Colon (tissue), 2 donors: Measurements from ENCODE around the gene CAMTA1.
"Not testable (repeated sequence)": the region's sequence is repeated elsewhere in the genome, so short reads cannot be mapped to it uniquely, and the experiment has no call there.

Source experiments
- FAIRE-seq: peaks from 2 replicates; lab custom pipeline; 2012; peaks lifted over from hg19 to GRCh38; lab: Jason Lieb, UNC
- donor health status: control.
- donor health status: control.

The CAMTA1 gene

DNA sequence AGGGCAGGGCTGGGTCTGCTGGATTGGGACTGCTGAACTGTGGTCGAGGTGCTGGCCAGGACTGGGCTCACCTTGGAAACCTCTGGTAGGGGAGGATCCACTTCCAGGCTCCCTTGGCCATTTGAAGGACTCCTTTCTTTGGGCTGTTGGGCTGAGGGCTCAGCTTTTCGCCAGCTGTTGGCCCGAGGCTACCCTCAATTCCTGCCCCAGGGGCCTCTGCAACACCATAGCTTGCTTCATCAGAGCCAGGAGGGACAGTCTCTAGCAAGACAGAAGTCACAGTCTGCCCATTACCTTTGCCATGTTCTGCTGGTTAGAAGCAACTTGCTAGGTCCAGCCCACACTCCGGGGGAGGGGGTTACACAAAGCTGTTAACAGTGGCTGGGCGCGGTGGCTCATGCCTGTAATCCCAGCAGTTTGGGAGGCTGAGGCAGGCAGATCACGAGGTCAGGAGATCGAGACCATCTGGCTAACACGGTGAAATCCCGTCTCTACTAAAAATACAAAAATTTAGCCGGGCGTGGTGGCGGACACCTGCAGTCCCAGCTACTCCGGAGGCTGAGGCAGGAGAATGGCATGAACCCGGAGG is 25.0 kb downstream of the CAMTA1 start:
- FAIRE-seq: not testable (repeated sequence)

DNA sequence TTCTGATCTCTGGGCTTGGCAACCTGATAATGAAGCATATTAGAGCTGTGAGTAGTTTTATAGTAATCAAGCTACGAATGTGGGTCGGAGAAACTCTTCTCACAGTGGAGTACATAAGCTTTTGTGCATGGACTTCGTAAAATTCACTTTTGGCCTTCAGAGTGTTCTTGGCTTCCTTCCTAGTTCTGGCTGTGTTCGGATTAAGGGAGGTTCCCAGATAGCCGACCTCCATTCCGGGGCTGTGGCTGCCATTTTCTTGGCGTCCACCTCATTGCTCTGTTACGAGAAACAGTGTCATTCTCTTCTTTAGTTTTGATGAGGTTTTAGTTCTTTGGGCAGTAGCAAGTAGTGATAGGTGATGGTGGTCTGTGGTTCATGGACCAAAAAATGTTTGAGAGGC is 26.3 kb downstream of the CAMTA1 start:
- no peak for FAIRE-seq

DNA sequence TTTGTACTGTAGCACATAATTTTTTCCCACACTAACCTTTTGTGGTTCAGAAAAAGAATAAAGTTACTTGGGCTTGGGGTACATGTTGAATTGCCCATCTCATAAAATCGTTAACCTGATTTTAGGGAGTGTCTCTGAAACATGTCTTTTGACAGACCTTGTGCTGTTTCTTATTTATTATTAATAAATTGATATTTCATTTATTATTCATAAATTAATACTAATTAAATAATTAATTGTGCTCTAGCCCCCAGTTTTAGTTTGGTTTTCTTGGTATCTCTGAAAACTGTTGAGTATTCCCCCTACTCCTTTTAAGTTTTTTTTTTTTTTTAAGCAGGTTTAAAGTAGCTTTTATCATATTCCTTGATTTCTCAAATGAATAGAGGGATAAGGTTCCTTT is 27.9 kb downstream of the CAMTA1 start:
- FAIRE-seq: no peak

DNA sequence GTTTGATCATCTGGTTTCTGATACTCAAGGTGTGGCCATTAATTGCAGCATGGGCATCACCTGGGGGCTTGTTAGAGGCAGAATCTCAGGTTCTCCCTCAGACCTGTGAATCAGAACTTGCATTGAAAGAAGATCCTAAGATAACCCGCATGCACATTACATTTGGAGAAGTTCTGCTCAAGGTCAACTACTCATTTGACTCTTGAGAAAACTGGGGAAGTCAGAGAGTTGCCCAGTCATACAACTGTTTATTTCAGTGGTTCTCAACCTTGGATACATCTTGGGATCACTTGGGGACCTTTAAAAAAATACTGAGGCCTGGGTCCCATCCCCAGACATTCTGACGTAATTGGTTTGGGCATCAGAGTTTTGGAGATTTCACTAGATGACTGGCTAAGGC is 30.5 kb downstream of the CAMTA1 start:
- no peak for FAIRE-seq

DNA sequence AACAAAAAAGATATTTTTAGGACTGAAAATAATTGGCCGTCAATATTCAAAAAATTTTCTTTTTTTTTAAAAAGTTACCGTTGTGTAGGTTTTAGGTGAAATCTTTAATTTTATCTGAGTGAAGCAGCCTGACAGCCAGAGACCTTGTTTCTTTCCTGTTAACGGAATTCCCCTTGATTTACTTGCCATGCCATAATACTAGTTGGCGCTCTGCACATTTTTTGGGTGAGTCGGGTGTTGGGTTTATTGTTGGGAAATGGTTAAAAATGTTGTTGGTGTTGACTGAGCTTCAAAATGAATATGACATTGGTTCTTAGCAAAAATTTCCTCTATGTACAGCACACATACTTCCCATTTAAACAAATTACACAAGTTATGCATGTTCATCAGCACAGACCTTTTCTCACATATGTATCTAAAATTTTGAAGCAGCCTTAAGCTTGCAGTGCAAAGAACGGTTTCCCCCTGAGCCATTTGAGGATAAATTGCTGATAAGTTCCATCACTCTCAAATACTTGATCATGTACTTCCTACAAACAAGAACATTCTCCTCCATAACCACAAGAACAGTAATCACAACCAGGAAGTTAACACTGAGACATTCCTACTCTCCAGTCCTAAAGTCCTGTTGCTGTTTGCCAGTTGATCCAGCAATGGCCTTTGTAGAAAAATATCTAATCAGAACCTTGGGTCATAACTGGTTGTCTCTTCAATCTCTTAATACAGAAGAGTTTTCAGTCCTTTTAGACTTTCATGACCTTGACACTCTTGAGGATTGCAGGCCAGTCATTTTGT is 34.2 kb downstream of the CAMTA1 start:
- no peak for FAIRE-seq

DNA sequence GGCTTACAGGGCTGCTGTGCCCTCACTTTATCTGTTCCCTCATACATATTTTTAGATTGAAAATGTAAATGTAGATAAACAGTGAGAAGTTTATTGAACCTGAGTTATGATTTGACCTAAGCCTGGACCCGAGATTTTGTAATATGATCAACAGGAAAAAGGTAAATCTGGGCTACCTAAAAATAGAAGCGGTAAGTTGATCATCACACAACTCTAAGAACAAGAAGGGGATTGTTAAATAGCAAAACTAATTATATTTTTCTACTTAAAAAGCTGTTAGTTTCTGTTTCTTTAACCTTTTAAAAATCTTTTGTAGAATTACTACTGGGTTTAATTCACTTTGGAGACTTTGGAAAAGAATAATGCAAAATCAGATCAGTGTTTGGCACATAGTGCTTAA is 35.6 kb downstream of the CAMTA1 start:
- no peak for FAIRE-seq

DNA sequence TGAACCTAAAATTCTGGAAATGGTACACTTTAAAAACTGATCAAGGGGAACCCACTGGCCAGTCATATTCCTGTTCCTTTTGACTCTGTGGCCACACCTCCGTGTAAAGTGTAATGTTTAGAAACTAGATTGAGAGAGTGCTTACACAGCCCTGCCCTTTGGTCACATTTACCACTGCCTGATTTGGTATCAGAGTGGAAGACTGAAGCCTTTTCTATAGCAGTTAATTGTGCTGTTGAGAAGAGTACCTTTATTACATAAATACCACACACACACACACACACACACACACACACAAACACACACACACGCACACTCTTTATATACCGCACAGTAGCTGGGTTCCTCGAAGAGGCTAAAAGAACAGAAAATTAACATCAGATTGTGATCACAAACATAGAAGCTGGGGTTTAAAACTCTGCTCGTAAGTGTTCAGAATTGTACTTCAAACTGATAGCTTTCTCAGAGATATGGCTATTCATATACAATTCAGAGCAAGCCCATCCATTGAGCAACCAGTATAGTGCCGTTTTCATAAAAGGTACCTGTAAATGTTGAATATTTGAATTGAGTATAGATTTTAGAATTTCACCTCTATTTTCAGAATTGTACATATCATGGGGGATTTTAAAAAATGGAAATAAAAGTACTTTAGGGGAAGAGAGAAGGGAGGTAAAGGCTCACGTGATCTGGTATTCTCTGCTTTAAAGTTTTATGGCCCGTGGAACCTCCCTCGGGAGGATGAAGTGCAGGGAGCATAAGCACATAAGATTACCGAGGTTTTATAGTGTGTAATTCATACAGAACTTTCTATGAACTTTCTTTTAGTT is 37.5 kb downstream of the CAMTA1 start:
- peak; percentile 14 for FAIRE-seq

DNA sequence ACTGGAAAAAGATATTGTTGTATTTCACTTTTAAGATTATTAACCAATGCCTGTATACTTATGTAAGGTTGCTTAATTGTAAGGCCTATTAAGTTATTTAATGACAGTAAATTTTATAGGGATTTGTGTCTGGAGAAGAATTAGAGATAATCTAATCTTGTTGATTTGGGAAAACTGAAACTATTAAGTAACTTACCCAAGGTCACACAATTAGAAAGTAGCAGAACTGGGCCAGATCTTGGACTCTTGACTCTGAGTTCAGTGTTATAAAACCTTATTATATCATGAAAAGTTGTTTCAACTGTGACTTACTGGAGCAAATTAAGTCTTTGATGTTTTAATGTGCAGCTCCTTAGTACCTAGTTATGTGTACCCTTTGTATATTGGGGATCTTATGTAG is 38.5 kb downstream of the CAMTA1 start:
- FAIRE-seq: no peak

DNA sequence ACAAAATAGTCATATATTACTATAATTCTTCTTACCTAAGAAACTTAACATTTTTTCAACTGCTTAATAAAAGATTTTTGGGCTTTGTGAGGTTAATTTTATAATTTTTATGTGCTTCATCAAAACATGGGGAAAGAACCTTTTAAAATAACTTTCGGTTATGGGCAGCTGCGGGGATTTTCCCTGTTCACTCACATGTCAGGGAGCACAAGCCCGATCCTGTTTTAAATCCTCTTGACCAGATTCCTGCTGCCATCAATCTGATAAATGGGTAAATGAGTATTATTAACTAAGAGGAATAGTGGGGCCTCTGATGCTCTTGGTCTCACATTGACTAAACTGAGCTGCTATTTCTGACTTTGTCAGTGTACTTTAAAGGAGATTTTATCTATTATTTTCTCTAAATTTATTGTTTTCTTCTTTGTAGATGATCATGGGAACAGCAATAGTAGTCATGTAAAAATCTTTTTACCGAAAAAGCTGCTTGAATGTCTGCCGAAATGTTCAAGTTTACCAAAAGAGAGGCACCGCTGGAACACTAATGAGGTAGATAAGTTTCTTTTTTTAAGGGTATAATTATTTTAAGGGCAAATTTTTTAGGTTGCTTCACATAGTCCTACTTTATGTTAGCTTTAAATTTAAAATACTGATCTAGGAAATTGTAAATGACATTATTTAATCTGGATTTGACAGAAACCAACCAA is 39.6 kb downstream of the CAMTA1 start:
- no peak for FAIRE-seq

DNA sequence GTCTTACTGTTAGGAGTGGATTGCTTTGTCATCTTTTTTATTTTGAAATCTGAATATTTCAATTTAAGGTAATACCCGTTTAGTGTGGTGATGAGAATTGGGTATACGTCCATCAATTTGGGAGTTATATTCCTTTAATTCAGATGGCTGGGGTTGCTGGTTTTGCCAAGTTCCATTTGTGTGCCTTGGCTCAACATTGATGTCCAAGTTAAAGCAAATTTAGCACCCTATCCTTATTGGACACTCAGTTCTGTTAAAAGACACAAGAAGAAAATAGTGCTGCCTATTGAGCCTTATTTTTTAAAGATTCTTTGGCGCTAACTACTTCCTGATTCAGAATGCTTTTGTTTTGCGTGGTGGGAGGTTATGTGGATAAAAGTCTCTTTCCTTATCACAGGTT is 40.6 kb downstream of the CAMTA1 start:
- FAIRE-seq: no peak

DNA sequence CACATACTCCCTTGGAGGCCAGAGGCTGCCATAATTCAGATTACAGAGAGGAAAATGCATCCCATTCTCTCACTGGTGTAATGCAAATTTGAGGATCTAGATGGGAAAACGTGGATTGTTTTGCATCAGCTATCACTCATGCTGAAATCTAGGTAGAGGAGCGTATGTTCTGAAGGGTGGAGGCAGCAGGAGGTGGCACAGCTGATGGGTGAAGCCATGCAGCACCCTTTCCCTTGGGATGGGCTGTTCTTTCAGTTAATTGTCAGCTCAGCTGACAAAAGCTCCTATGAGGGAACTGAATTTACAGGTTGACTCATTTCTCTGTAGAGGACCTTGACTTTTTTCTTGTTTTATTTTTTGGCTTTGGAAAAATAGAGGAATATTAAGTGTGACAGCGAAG is 41.8 kb downstream of the CAMTA1 start:
- no peak for FAIRE-seq

DNA sequence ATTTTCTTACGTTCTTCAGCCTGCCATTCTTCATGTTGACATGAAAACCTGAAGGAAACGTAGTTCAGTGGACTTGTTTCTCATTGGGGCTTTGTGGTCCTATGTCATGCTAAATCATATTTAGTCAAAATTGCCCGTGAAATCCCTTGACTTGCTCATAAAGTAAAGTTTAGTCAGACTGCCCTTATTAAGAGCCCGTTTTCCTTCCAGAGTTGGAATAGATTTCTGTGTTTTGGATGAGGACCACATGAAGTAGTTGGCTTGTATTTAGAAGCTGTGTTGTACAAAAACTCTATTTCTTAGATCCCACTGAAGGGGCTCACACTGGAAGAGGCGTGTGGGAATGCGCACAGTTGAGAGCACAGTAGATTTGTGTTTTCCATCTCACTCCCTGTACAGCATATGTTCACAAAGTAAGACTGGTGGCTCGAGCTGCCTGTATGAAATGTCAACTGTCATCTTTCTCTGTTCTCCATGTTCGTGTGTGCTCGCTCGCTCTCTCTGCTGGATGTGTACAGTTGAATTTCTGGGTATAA is 42.4 kb downstream of the CAMTA1 start:
- no peak for FAIRE-seq

DNA sequence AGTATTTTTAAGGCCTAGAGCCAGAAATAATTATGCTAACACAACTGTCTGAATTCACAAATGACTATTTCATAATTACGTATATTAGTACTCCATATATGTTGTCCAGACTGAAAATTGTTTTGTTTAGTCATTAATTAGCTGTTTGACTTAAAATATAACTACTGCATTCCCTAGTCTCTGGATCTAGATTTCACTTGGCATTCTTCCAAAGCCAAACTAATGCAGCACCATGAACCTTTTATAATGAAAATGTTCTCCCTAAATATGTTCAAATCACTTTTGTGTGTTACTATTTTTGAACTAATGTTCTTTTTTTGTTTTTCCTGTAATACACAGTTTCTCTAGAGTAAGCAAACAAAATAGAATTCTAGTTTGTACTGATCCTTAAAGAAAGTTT is 46.1 kb downstream of the CAMTA1 start:
- no peak for FAIRE-seq

DNA sequence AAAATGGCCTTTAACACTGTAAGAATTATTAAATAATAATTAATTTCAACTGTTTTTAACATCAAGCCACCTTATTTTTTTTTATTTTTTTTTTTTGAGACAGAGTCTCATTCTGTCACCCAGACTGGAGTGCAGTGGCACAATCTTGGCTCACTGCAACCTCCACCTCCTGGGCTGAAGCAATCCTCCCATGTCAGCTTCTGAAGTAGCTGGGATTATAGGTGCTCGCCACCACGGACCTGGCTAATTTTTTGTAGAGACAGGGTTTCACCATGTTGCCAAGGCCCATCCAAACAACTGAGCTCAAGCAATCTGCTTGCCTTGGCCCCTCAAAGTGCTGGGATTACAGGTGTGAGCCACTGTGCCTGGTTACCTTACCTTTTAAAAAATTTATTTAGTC is 46.8 kb downstream of the CAMTA1 start:
- not testable (repeated sequence) for FAIRE-seq

DNA sequence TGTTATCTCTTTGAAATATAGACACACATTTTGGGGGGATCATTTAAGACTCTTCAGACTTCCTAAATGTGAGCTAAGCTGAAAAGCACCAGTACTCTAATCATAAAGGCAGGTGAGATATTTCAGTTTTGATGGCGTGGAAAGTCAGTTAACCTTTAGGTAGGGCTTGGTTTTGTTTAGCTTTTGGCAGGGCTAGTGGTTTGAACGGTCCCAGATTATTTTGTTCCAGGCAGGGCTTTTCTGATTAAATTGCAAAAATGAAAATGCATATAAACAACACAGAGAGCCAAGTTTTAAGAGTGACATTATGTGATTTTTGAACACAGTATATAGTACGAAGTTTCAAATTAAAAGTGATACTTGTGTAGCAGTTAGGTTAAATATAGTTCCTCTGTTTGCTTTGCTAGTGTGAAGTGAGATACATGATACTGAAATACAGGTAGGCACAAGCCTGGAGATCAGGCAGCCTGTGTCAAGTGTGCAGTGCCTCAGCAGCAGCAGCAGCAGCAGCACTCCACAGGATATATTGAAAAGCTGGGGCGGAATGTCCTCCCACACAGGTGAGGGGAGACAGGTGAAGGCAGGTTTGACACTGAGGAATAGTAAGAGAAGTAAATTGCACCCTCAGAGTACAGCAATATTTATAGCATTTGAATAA is 47.4 kb downstream of the CAMTA1 start:
- FAIRE-seq: no peak

DNA sequence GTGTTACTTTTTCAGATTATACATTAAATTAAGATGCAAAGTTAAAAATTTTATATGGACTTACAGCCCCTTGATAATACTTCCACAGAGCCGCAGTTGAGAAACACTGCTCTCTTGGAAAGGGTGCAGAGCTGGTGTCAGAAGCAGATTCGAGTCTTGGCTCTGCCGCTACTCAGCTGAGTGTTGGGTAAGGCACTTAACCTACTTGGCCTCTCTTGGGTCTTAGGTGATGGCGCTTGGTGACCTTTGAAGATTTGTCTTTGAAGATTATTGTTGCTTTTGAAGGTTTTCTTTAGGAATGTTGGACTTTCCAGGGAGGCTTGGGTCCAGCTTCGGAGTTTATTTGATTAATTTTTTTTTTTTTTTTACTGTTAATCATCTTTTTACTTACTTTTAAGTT is 48.5 kb downstream of the CAMTA1 start:
- no peak for FAIRE-seq

DNA sequence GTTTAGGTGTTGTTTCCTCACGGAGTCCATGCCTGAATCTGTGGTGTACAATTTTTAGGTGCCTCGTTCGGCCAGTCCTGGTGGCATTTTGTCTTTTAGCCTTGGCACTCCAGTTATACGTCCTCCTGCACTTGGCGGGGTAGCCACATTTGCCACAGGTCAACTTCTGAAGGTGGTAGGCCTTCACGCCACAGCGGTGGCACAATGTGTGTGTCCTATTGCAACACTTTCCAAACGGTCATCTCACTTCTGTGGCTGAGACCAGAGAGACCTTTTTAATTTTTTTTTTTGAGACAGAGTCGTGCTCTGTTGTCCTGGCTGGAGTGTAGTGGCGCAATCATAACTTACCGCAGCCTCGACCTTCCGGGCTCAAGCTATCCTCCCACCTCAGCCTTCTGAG is 49.1 kb downstream of the CAMTA1 start:
- no peak for FAIRE-seq

DNA sequence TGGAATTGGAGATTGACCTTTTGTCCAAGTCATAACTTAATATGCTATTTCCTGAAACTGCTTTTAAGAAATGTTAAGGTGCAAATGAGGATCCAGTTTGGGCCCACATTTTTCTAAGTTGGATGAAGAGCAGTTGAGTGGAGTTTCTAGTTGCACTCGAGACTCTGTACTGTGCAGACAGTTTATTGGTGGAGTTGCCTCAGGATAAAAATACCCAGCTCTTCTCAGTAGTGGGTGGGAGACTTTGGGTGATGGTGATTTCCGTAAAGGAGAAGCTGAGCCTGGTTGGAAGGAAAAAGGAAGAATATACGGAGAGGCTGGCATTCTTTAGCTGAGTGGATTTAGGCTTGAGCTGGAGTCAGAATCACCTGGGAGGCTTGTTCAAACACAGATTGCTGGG is 49.9 kb downstream of the CAMTA1 start:
- no peak for FAIRE-seq

DNA sequence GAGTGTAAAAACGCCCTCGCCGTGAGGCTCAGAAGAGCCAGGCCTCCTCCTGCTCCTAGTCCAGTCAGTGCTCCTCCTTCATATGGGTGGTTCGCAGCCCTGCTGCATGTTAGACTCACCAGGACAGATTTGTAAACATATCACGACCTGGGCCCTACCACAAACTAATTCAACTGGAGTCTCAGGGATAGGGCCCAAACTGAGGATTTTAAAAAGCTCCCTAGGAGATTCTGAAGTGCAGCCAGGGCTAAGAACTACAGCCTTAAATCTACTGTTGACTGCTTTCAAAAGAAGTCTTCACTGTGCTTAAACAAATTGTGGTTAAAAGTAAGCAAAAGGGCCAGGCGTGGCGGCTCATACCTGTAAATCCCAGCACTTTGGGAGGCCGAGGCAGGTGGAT is 57.0 kb downstream of the CAMTA1 start:
- no peak for FAIRE-seq

DNA sequence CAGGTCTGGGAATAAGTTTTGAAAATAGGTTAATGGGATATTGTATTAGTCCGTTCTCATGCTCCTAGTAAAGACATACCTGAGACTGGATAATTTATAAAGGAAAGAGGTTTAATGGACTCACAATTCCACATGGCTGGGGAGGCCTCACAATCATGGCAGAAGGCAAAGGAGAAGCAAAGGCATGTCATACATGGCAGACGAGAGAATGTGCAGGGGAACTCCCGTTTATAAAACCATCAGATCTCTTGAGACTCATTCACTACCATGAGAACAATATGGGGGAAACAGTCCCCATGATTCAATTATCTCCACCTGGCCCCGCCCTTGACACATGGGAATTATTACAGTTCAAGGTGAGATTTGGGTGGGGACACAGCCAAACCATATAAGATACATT is 60.5 kb downstream of the CAMTA1 start:
- FAIRE-seq: not testable (repeated sequence)

DNA sequence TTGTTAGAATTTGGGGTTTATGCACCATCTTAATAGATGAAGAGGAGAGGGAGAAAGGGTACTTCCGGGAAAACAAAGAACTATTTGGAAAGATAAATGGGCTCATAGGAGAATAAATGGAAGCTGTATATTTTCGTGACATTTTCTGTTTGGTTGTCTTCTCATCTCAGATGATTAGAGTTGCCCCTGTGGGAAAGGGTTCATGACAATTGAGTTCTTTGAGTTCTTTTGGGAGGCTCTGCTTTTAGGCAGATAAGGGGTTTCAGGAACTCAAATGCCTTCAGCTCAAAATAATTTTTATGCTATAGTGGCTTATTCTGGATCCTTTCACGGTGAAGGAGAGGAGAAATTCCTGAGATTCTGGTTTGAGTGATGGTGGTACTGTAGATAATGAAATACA is 63.6 kb downstream of the CAMTA1 start:
- no peak for FAIRE-seq

DNA sequence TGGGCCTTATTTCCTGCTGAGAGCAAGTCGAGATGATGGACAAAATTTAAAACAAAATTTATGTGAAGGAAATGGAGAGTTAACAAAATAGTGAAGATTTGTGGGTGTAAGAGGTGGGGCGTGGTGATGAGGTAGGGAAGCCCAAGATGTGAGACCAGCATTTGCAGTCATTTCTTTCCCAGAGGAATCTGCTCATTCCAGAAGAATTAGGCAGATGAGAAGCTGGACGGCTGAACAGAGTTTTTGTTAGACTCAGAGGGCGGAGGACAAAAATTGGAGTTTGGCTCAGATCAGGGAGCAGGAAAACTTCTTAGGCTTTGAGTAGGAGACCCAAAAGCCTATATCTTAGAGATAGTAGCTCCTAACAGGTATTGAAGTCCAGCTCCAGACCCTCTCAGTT is 65.3 kb downstream of the CAMTA1 start:
- FAIRE-seq: no peak
